Right hindlimb (tissue), 1 donor: Measurements from ENCODE around the gene ARID5A.

ENCODE experiments used
- DNase-seq: peaks from one replicate; pipeline ENCODE4 v3.0.0-alpha.2; 2018

ARID5A gene

GRCh38 chr2:96558485-96558884 lies 21.9 kb downstream of the ARID5A start:
- DNase-seq = no peak

- DNase-seq = no peak
Observed at GRCh38 chr2:96564026-96564425, 27.5 kb downstream of the ARID5A start.

GRCh38 chr2:96564563-96564962 lies 28.0 kb downstream of the ARID5A start:
- DNase-seq = no peak

DNA sequence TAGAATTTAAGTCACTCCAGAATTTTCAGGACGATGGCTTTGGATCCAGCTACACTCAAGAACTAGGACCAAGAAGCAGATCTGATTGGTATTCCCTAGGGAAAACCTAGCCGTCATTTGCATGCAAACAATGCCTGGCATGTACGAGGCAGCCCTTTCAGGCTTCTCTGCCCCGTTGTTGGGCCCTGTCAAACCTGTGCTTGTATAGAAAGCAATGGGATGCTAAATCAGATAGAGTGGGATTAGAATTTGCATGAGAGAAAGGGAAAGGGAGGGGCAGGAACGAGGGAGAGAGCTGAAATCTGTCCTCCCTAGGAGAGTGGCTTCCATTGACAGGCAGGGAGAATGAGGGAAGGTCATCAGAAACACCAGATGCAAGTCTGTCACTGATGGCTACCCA lies 28.6 kb downstream of the ARID5A start:
- no peak for DNase-seq

- DNase-seq = no peak
Observed at GRCh38 chr2:96568094-96568493, 31.5 kb downstream of the ARID5A start.

DNA sequence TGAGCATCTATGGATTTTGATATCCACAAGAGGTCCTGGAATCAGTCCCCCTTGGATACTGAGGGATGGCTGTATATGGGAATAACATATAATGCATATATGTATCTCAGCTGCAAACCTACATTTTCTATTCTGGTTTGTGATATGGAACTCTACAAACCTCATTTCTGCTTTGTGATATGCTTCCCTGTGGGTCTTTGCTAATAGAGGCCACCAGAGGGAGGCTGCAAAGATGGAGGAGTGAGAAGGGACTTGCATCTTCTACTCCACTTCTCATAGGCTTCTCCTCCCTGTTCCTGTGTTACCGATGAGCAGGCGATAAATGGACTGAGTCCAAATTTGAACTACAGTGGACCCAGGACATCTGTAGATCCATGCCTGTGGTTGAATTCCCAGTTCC lies 37.8 kb downstream of the ARID5A start:
- no peak for DNase-seq

GRCh38 chr2:96575785-96576456 lies 39.4 kb downstream of the ARID5A start:
- no peak for DNase-seq

- DNase-seq = no peak
Observed at GRCh38 chr2:96577501-96577900, 40.9 kb downstream of the ARID5A start.

GRCh38 chr2:96578731-96579130 lies 42.2 kb downstream of the ARID5A start:
- no peak for DNase-seq

DNA sequence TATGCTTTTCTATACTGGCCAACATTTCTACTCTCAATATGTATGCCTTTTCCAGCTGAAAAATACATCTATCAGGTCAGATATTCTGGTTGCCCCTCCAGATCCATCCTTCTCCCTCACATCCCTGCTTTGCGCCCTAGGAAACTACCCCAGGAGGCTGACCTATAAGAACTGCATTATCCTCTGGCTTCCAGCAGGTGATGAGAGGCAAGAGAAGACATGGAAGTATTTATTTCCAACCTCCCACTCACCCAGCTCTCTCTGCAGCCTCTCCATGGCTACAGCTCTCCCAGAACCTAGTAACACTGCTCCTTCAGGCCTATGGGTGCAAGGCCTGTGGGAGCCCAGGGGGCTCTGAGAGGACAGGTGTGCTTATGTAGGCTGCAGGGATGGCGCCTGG lies 42.9 kb downstream of the ARID5A start:
- DNase-seq = no peak

DNA sequence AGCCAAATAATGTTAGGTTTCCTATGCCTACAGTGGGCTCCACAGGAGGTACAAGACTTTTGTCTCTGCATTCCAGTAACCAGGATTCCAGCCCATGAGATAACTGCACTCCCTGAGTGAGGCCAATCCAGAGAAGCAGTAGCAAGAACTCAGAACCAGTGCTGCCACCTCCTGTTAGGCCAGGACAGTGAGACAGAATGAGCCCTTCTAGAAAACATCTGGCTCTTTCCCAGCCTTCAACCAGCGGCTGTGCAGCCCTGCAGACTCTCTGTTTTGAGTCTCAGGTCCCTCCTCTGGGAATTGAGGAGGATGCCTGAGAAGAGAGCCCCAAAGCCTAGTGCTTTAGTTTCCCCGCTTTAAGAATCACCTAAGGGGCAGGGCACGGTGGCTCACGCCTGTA lies 44.2 kb downstream of the ARID5A start:
- no peak for DNase-seq

GRCh38 chr2:96584017-96584416 lies 47.5 kb downstream of the ARID5A start:
- DNase-seq = no peak

- no peak for DNase-seq
Observed at GRCh38 chr2:96587843-96588242, 51.3 kb downstream of the ARID5A start.

DNA sequence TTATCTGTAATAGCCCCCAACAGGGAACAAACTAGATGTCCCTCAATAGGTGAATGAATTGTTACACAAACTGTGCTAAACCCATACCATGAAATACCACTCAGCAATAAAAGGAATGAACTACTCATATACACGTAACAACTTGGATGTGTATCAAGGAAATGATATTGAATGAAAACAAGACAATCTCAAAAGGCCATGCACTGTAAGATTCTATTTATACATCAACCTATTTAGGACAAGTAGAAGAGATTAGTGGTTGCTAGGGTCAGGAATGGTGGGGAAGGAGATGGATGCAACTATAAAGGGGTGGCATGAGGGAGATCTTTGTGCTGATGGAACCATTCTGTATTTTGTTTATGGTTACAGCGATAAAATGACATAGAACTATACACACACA lies 54.5 kb downstream of the ARID5A start:
- DNase-seq = no peak

DNA sequence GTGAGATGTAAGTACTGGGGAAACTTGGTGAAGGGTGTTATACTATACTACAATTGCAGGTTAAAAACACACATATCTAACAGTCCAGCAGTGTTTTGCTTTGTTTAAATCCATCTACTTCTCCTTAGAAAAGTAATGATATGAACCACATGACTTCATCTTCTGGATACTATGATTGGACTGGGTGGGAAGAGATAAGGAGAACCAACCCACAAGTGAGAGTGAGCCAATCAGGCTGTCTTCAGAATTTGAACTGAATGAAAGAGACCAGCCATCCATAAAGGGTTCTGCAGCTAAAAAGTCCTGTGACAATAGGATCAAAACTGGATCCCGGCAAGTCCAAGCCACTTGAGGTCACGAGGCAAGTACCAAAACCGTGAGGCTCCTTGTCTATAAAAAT lies 54.9 kb downstream of the ARID5A start:
- no peak for DNase-seq

DNA sequence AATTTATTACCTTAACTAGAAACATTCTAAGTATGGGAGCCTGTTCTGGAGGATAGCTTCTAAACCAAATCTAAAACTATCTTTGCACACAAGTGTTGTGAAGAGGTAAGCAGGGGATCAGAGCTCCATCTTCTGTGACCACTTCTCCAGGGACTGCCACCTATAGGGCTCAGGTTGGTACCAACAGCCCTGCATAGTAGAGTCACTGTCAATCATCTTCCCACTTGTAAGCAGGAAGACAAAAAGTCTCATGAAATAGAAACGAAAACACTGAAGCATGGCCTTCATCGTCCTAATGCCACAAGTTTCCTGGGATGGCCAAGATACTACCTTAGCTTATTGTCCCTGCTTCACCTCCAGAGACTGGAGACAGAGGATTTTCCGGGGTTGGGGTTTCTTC lies 57.7 kb downstream of the ARID5A start:
- no peak for DNase-seq

- no peak for DNase-seq
Observed at GRCh38 chr2:96594691-96595152, 58.2 kb downstream of the ARID5A start.

GRCh38 chr2:96596596-96596995 lies 60.0 kb downstream of the ARID5A start:
- DNase-seq = no peak

- no peak for DNase-seq
Observed at GRCh38 chr2:96599941-96600340, 63.4 kb downstream of the ARID5A start.

- DNase-seq = no peak
Observed at GRCh38 chr2:96601382-96602292, 65.1 kb downstream of the ARID5A start.
